IPS DF 19.7 (cell line): Measurements from ENCODE around the gene LDB1.
A peak's percentile ranks its signal among the peaks of the same experiment; 100 is the strongest.

Source experiments
- DNase-seq: peaks from one replicate; pipeline ENCODE4 v3.0.0-alpha.2; 2013; ENCODE audit warnings: low read depth, low spot score

Gene LDB1

GRCh38 chr10:102120142-102120990 lies at the start of gene LDB1:
Gene LDB1, minus strand, starts transcription at chr10:102120368. Its CDS starts 258 bp downstream, at chr10:102120110.
- DNase-seq, result peak; percentile 63

- DNase-seq, result no peak
Measured at GRCh38 chr10:102167861-102168260, 47.7 kb upstream of the LDB1 start.

- no peak for DNase-seq
Measured at GRCh38 chr10:102163342-102163989, 43.3 kb upstream of the LDB1 start.

GRCh38 chr10:102159831-102160230 lies 39.7 kb upstream of the LDB1 start:
- DNase-seq, result no peak

- DNase-seq, result no peak
Measured at GRCh38 chr10:102159051-102159597, 39.0 kb upstream of the LDB1 start.

- DNase-seq, result no peak
Measured at GRCh38 chr10:102157224-102157623, 37.1 kb upstream of the LDB1 start.

DNA sequence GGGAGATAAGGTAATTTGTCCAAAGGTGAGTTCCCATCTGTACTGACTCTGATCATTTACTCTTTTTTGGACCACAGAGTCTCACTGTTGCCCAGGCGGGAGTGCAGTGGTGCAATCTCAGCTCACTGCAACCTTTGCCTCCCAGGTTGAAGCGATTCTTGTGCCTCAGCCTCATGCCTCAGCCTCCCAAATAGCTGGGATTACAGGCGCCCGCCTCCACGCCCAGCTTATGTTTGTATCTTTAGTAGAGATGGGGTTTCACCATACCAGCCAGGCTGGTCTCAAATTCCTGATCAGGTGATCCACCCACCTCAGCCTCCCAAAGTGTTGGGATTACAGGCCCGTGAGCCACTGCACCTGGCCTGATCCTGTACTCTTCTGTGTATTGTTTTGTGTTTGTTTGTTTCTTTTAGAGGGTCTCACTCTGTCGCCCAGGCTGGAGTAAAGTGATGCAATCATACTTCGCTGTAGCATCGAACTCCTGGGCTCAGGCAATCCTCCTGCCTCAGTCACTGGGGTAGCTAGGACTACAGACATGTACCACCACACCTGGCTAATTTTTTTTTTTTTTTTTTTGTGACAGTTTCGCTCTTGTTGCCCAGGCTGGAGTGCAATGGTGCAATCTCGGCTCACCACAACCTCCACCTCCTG lies 34.4 kb upstream of the LDB1 start:
- DNase-seq, result no peak

GRCh38 chr10:102153093-102153620 lies 33.0 kb upstream of the LDB1 start:
- DNase-seq, result no peak

DNA sequence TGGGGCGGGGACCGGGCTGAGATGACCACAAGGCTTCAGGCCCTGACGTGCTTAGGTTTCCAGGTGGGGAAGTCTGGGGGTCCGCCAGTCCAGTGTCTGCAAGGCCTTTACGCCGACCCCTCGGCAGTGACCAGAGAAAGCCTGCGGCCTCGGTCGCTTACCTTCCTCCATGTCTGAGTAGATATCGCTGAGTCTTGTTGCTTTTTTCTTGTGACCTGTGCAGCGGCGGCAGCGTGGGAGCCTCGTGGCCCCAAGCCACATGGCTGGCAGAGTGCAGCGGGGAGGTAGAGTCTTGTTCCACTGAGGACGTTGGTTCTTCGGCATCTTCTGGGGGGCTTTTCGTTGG lies 32.4 kb upstream of the LDB1 start:
- no peak for DNase-seq

GRCh38 chr10:102151774-102152544 lies 31.8 kb upstream of the LDB1 start, which contains the start of gene NOLC1:
Gene NOLC1, plus strand, starts transcription at chr10:102152389. Its CDS starts 22 bp downstream, at chr10:102152411.
- peak; percentile 97 for DNase-seq

- DNase-seq, result no peak
Measured at GRCh38 chr10:102150970-102151773, 31.0 kb upstream of the LDB1 start.

DNA sequence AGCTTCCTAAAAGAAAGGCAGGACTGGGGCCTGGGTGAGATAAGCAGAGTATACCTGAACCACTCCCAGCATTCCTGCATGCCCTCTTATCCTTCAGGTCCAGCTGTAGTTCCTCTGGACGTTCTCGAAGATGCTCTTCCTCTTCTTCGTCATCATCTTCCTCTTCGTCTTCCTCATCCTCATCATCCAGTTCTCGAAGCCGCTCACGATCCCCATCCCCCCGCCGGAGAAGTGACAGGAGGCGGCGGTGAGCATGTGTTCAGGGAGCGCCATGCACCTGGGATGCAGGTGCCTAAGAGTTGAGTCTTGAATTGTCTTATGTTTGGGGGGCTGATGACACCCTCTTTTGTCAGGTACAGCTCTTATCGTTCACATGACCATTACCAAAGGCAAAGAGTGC lies 28.1 kb upstream of the LDB1 start:
- no peak for DNase-seq

DNA sequence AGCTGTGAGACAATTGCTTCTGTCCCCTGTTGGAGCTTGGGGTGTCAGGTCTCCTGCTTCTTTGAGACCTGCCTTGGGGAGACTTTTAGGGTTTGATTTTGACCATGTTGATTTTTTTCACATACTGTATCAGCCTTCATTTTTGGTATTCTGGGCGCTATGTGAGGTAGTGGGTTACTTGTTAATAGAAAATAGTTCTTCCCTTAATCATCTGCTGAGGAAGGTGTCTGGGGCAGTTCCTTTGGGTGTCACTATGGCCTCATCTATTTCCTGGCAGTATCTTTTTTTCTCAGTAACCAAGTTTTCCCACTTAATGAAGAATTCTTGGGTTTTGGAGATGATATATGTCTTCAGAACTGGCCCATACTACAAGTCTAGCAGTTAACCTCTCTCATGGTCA lies 27.4 kb upstream of the LDB1 start:
- DNase-seq, result no peak

DNA sequence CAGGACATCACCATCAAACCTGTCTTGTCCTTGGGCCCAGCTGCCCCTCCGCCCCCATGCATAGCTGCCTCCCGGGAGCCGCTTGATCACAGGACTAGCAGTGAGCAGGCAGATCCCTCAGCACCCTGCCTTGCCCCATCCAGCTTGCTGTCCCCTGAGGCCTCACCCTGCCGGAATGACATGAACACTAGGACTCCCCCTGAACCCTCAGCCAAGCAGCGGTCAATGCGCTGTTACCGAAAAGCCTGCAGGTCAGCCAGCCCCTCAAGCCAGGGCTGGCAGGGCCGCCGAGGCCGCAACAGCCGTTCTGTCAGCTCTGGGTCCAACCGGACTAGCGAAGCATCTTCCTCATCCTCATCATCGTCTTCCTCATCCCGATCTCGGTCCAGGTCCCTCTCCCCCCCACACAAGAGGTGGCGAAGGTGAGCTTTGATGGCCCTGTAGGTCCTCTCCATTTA lies 26.8 kb upstream of the LDB1 start:
- DNase-seq, result no peak

GRCh38 chr10:102141583-102142107 lies 21.5 kb upstream of the LDB1 start:
- DNase-seq, result no peak

- no peak for DNase-seq
Measured at GRCh38 chr10:102140913-102141540, 20.9 kb upstream of the LDB1 start.

- no peak for DNase-seq
Measured at GRCh38 chr10:102140218-102140617, 20.1 kb upstream of the LDB1 start.

DNA sequence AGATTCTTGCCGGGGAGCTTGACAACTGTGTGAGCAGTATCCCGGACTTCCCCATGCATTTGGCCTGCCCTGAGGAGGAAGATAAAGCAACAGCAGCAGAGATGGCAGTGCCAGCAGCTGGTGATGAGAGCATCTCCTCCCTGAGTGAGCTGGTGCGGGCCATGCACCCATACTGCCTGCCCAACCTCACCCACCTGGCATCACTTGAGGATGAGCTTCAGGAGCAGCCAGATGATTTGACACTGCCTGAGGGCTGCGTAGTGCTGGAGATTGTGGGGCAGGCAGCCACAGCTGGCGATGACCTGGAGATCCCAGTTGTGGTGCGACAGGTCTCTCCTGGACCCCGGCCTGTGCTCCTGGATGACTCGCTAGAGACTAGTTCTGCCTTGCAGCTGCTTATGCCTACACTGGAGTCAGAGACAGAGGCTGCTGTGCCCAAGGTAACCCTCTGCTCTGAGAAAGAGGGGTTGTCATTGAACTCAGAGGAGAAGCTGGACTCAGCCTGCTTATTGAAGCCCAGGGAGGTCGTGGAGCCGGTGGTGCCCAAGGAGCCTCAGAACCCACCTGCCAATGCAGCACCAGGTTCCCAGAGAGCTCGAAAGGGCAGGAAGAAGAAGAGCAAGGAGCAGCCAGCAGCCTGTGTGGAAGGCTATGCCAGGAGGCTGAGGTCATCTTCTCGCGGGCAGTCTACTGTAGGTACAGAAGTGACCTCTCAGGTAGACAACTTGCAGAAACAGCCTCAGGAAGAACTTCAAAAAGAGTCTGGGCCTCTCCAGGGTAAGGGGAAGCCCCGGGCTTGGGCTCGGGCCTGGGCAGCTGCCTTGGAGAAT lies 19.3 kb upstream of the LDB1 start:
- DNase-seq, result no peak
